GM23338 (cell line): ENCODE results near the gene BMPER. TPM values are rescaled to one million over a fixed set of nuclear protein-coding genes. Genes with fewer than 3 reads are reported as not detected.

Source experiments
- ATAC-seq: fragments of 200-7000 bp; cut with Tn5 transposase; 3 replicates; pipeline ENCODE4 v1.9.1; 2020
- DNase-seq: peaks from one replicate; pipeline ENCODE4 v3.0.0-alpha.2; 2015; ENCODE audit warnings: low spot score
- H2AFZ ChIP-seq: fragments of 200-600 bp; sonication (generic); 2 replicates; pipeline ENCODE4 v1.8.0; 2016; ENCODE audit warnings: antibody characterized with exemption, mild to moderate bottlenecking, moderate library complexity
- H3F3A ChIP-seq: fragments of 200-600 bp; sonication (generic); replicated peaks from 2 replicates; pipeline ENCODE4 v1.8.0; 2017; ENCODE audit warnings: antibody characterized with exemption, mixed run types, low read depth
- H3K27ac ChIP-seq: fragments of 200-600 bp; sonication (generic); 2 replicates; pipeline ENCODE4 v1.6.1; 2016; ENCODE audit warnings: low read depth
- H3K27me3 ChIP-seq: fragments of 200-600 bp; sonication (generic); 2 replicates; pipeline ENCODE4 v1.8.0; 2016; ENCODE audit warnings: mild to moderate bottlenecking, mixed run types, moderate library complexity; ENCODE audit not compliant: insufficient read depth
- H3K36me3 ChIP-seq: fragments of 200-600 bp; sonication (generic); 2 replicates; pipeline ENCODE4 v1.8.0; 2016; ENCODE audit warnings: mild to moderate bottlenecking; ENCODE audit not compliant: insufficient read depth
- H3K4me1 ChIP-seq: fragments of 200-600 bp; sonication (generic); 2 replicates; pipeline ENCODE4 v1.8.0; 2016; ENCODE audit warnings: mild to moderate bottlenecking, moderate library complexity; ENCODE audit not compliant: insufficient read depth
- H3K4me2 ChIP-seq: fragments of 200-600 bp; sonication (generic); 2 replicates; pipeline ENCODE4 v1.7.1; 2017; ENCODE audit warnings: mixed run types
- H3K4me3 ChIP-seq: fragments of 200-600 bp; sonication (generic); 2 replicates; pipeline ENCODE4 v1.6.1; 2016; ENCODE audit warnings: mixed run types
- H3K79me2 ChIP-seq: fragments of 200-600 bp; sonication (generic); replicated peaks from 2 replicates; pipeline ENCODE4 v1.8.0; 2017; ENCODE audit warnings: mild to moderate bottlenecking; ENCODE audit not compliant: insufficient read depth
- H3K9me2 ChIP-seq: fragments of 200-600 bp; sonication (generic); 2 replicates; pipeline ENCODE4 v1.8.0; 2017; ENCODE audit not compliant: insufficient read depth
- H4K20me1 ChIP-seq: fragments of 200-600 bp; sonication (generic); replicated peaks from 2 replicates; pipeline ENCODE4 v1.8.0; 2017; ENCODE audit warnings: mild to moderate bottlenecking; ENCODE audit not compliant: insufficient read depth
- H3K27ac Mint-ChIP-seq: 2 replicates; pipeline ENCODE4 v1.8.0; 2020; ENCODE audit warnings: inconsistent platforms, mild to moderate bottlenecking, moderate library complexity, mixed read lengths
- H3K27me3 Mint-ChIP-seq: 3 replicates; pipeline ENCODE4 v1.8.0; 2022; ENCODE audit warnings: low read depth, mild to moderate bottlenecking, moderate library complexity, mixed read lengths, inconsistent platforms; ENCODE audit not compliant: insufficient read depth, poor library complexity
- H3K36me3 Mint-ChIP-seq: 3 replicates; pipeline ENCODE4 v1.8.0; 2021; ENCODE audit warnings: low read depth, mild to moderate bottlenecking, inconsistent platforms, moderate library complexity, mixed read lengths
- H3K4me1 Mint-ChIP-seq: 3 replicates; pipeline ENCODE4 v1.8.0; 2020; ENCODE audit warnings: mild to moderate bottlenecking, inconsistent platforms, mixed read lengths
- H3K4me3 Mint-ChIP-seq: 3 replicates; pipeline ENCODE4 v1.8.0; 2021; ENCODE audit warnings: moderate library complexity, mild to moderate bottlenecking, inconsistent platforms, mixed read lengths
- H3K9me3 Mint-ChIP-seq: 3 replicates; pipeline ENCODE4 v1.8.0; 2020; ENCODE audit warnings: moderate library complexity, mild to moderate bottlenecking, inconsistent platforms, mixed read lengths
- CREB1 ChIP-seq: fragments of 250-450 bp; sonication (Bioruptor Pico); IDR thresholded peaks from 2 replicates; pipeline ENCODE4 v1.5.0; 2020; ENCODE audit warnings: low read depth, mild to moderate bottlenecking, moderate library complexity
- CTCF ChIP-seq, 2 experiments: fragments of 200-600 bp in 1 of 2; sonication (generic) in 1 of 2; conservative IDR thresholded peaks; 2 replicates each; pipeline versions ENCODE4 v1.5.1 to v1.6.1; 2016 to 2017; ENCODE audit warnings: antibody characterized with exemption in 2 of 2, low read depth in 2 of 2, mild to moderate bottlenecking in 2 of 2, moderate library complexity in 1 of 2
- EZH2 ChIP-seq: fragments of 200-600 bp; sonication (generic); IDR thresholded peaks from one replicate; pipeline ENCODE4 v1.8.0; 2017; ENCODE audit warnings: antibody characterized with exemption, mild to moderate bottlenecking, low read depth; ENCODE audit not compliant: unreplicated experiment
- EZH2phosphoT487 ChIP-seq: fragments of 200-600 bp; sonication (generic); IDR thresholded peaks from one replicate; pipeline ENCODE4 v1.8.1; 2018; ENCODE audit warnings: antibody characterized with exemption; ENCODE audit not compliant: unreplicated experiment
- JUNB ChIP-seq: IDR thresholded peaks from one replicate; pipeline ENCODE4 v1.6.1; 2016; ENCODE audit warnings: antibody characterized with exemption; ENCODE audit not compliant: unreplicated experiment
- NANOG ChIP-seq: IDR thresholded peaks from 2 replicates; pipeline ENCODE4 v1.6.1; 2016; ENCODE audit warnings: antibody characterized with exemption, borderline replicate concordance
- POLR2AphosphoS5 ChIP-seq: IDR thresholded peaks from 2 replicates; pipeline ENCODE4 v1.6.1; 2016; ENCODE audit warnings: antibody characterized with exemption, low read depth
- REST ChIP-seq: IDR thresholded peaks from one replicate; pipeline ENCODE4 v1.6.1; 2018; ENCODE audit warnings: antibody characterized with exemption; ENCODE audit not compliant: unreplicated experiment
- STAT1 ChIP-seq: IDR thresholded peaks from one replicate; pipeline ENCODE4 v1.6.1; 2016; ENCODE audit warnings: antibody characterized with exemption; ENCODE audit not compliant: unreplicated experiment
- ZNF114 ChIP-seq: fragments of 250-450 bp; sonication (Bioruptor Pico); IDR thresholded peaks from 2 replicates; pipeline ENCODE4 v1.5.0; 2020; ENCODE audit warnings: mild to moderate bottlenecking, moderate library complexity
- polyA plus RNA-seq: library from polyadenylated mRNA; unstranded; fragments of >200 nt; fragmentation: Nextera tagmentation; extraction: Ambion mirVana; gene quantifications from 2 replicates; pipeline ENCODE4 v1.2.1, GENCODE V29; 2016
- total RNA-seq: library from RNA; depleted of rRNA; stranded (reverse); fragments of >200 nt; shearing (Covaris generic); gene quantifications from 2 replicates; pipeline ENCODE4 v1.2.3, GENCODE V29; 2014

The BMPER gene
- total and polyA plus RNA-seq, 2 experiments from 2014 or later: 0.53 to 1.4 TPM

GRCh38 chr7:33946094-33946699 lies 40.9 kb downstream of the BMPER start:
- no peak overlapping the region for H3K4me3 Mint-ChIP-seq
- ATAC-seq (no peak), DNase-seq (no peak)
- Histone ChIP-seq H3K4me3 (no peak overlapping the region), H3K4me1 (no peaks in the 10 kb centered on the region), H3K9me2 (peaks cover 7% of the 10 kb centered on the region), H3K79me2 (no peaks in the 10 kb centered on the region), H3K4me2 (no peak overlapping the region), H2AFZ (no peak overlapping the region), H4K20me1 (no peaks in the 10 kb centered on the region), H3K27ac (no peak overlapping the region), H3K36me3 (no peaks in the 10 kb centered on the region), H3F3A (no peaks in the 10 kb centered on the region), H3K27me3 (no peaks in the 10 kb centered on the region)
- H3K36me3 Mint-ChIP-seq: no peaks in the 10 kb centered on the region
- no peak overlapping the region for H3K27ac Mint-ChIP-seq
- H3K27me3 Mint-ChIP-seq: peaks cover 2% of the 10 kb centered on the region
- no peaks in the 10 kb centered on the region; the same call in 2 of the 3 replicates for H3K9me3 Mint-ChIP-seq
- TF ChIP-seq NANOG: no peak
- peaks cover 8% of the 10 kb centered on the region; the same call in 2 of the 3 replicates for H3K4me1 Mint-ChIP-seq

GRCh38 chr7:33950047-33950714 lies 44.8 kb downstream of the BMPER start:
- Mint-ChIP-seq H3K4me1 (peaks cover 8% of the 10 kb centered on the region; the same call in 2 of the 3 replicates), H3K4me3 (no peak overlapping the region), H3K36me3 (no peaks in the 10 kb centered on the region), H3K9me3 (no peaks in the 10 kb centered on the region; the same call in 2 of the 3 replicates), H3K27ac (no peak overlapping the region), H3K27me3 (peaks cover 2% of the 10 kb centered on the region)
- Histone ChIP-seq H3K4me1 (no peaks in the 10 kb centered on the region), H3K9me2 (peaks cover 7% of the 10 kb centered on the region), H3K27me3 (no peaks in the 10 kb centered on the region), H2AFZ (no peak overlapping the region), H3F3A (no peaks in the 10 kb centered on the region), H3K36me3 (no peaks in the 10 kb centered on the region), H3K4me2 (0 out of 2 replicates have a peak overlapping the region, but pooled peaks have one; percentile 15), H3K27ac (no peak overlapping the region), H3K4me3 (no peak overlapping the region), H3K79me2 (no peaks in the 10 kb centered on the region), H4K20me1 (no peaks in the 10 kb centered on the region)
- no peak for DNase-seq
- no peak for ATAC-seq
- TF ChIP-seq ZNF114 (CRISPR knock-in tag): no peak
- TF ChIP-seq CREB1 (CRISPR knock-in tag): no peak
- no peak for TF ChIP-seq CTCF (conservative IDR thresholded peaks at IDR 0.05; ENCODE audit: low read depth in 2 of 2)
- no peak for TF ChIP-seq EZH2phosphoT487
- TF ChIP-seq POLR2AphosphoS5: no peak
- no peak for TF ChIP-seq EZH2
- TF ChIP-seq REST: no peak
- TF ChIP-seq JUNB: no peak
- TF ChIP-seq STAT1: no peak
